GM04504 (cell line): ENCODE data around the gene TMEM37.
"Not testable (repeated sequence)": the region's sequence is repeated elsewhere in the genome, so short reads cannot be mapped to it uniquely, and the experiment has no call there.

ENCODE experiments used
- DNase-seq: peaks from one replicate; pipeline ENCODE4 v3.0.0-alpha.2; 2012; ENCODE audit warnings: low read depth

Gene TMEM37

GRCh38 chr2:119431155-119431975, at the start of gene TMEM37:
TSS of gene TMEM37 (plus strand) at chr2:119431854. CDS start at chr2:119431904, 50 bp downstream.
- DNase-seq: peak; percentile 20

- no peak for DNase-seq
Measured at GRCh38 chr2:119383410-119384140, 48.1 kb upstream of the TMEM37 start.

- DNase-seq: no peak
Measured at GRCh38 chr2:119384971-119385370, 46.7 kb upstream of the TMEM37 start.

- no peak for DNase-seq
Measured at GRCh38 chr2:119385466-119385865, 46.2 kb upstream of the TMEM37 start.

- peak; percentile 59 for DNase-seq
Measured at GRCh38 chr2:119387381-119388129, 44.1 kb upstream of the TMEM37 start.

GRCh38 chr2:119389615-119390306, 41.9 kb upstream of the TMEM37 start:
- DNase-seq: peak; percentile 38

GRCh38 chr2:119393971-119394748, 37.5 kb upstream of the TMEM37 start:
- no peak for DNase-seq

GRCh38 chr2:119397196-119397595, 34.5 kb upstream of the TMEM37 start:
- DNase-seq: no peak

GRCh38 chr2:119402106-119402505, 29.5 kb upstream of the TMEM37 start:
- no peak for DNase-seq

- DNase-seq: no peak
Measured at GRCh38 chr2:119402645-119403560, 28.8 kb upstream of the TMEM37 start.

- not testable (repeated sequence) for DNase-seq
Measured at GRCh38 chr2:119403618-119404017, 28.0 kb upstream of the TMEM37 start.

- no peak for DNase-seq
Measured at GRCh38 chr2:119405151-119405550, 26.5 kb upstream of the TMEM37 start.

GRCh38 chr2:119407430-119408220, 24.0 kb upstream of the TMEM37 start:
- no peak for DNase-seq

- DNase-seq: no peak
Measured at GRCh38 chr2:119408221-119408619, 23.4 kb upstream of the TMEM37 start.

GRCh38 chr2:119409506-119409905, 22.1 kb upstream of the TMEM37 start:
- no peak for DNase-seq

- DNase-seq: no peak
Measured at GRCh38 chr2:119414894-119415293, 16.8 kb upstream of the TMEM37 start.

- no peak for DNase-seq
Measured at GRCh38 chr2:119415630-119416029, 16.0 kb upstream of the TMEM37 start.

- DNase-seq: no peak
Measured at GRCh38 chr2:119416299-119416923, 15.2 kb upstream of the TMEM37 start.

GRCh38 chr2:119417908-119418307, 13.7 kb upstream of the TMEM37 start:
- no peak for DNase-seq
